ENCODE data around the gene MYO7B. TPM values are rescaled to one million over a fixed set of nuclear protein-coding genes. Genes with fewer than 3 reads are reported as not detected.
A peak's percentile ranks its signal among the peaks of the same experiment; 100 is the strongest.

MYO7B gene
- total and polyA plus RNA-seq, 2 experiments from 2014 or later: 0.06 to 0.12 TPM

GRCh38 chr2:127514485-127514884 is 21.0 kb upstream of the MYO7B start:
- no peaks in the 10 kb centered on the region for H3K36me3 ChIP-seq
- no peaks in the 10 kb centered on the region for H3K9me3 ChIP-seq (ENCODE audit: low read depth)
- H3K4me1 ChIP-seq (ENCODE audit: low read depth): peaks cover 7% of the 10 kb centered on the region
- no peak overlapping the region for H3K4me3 ChIP-seq
- no peak for DNase-seq (ENCODE audit: low read depth in 1 of 2, low spot score in 1 of 2)
- peak overlapping the region; percentile 65 for H3K27ac ChIP-seq
- TF ChIP-seq CTCF (IDR thresholded peaks at IDR 0.05; ENCODE audit: low read depth, low read length): no peak
- no peaks in the 10 kb centered on the region for H3K27me3 ChIP-seq

GRCh38 chr2:127515383-127515915 is 20.0 kb upstream of the MYO7B start:
- Histone ChIP-seq H3K9me3 (ENCODE audit: low read depth) (no peaks in the 10 kb centered on the region), H3K4me3 (no peak overlapping the region), H3K27me3 (no peaks in the 10 kb centered on the region), H3K27ac (no peak overlapping the region), H3K36me3 (no peaks in the 10 kb centered on the region), H3K4me1 (ENCODE audit: low read depth) (peaks cover 7% of the 10 kb centered on the region)
- TF ChIP-seq CTCF (IDR thresholded peaks at IDR 0.05; ENCODE audit: low read depth, low read length): no peak
- peak in 1 of 2 donors; percentile 71 for DNase-seq (ENCODE audit: low read depth in 1 of 2, low spot score in 1 of 2)

GRCh38 chr2:127516041-127516762 is 19.3 kb upstream of the MYO7B start:
- TF ChIP-seq CTCF (IDR thresholded peaks at IDR 0.05; ENCODE audit: low read depth, low read length): no peak
- Histone ChIP-seq H3K36me3 (no peaks in the 10 kb centered on the region), H3K9me3 (ENCODE audit: low read depth) (no peaks in the 10 kb centered on the region), H3K27me3 (no peaks in the 10 kb centered on the region), H3K4me1 (ENCODE audit: low read depth) (peaks cover 7% of the 10 kb centered on the region), H3K27ac (peak overlapping the region; percentile 14), H3K4me3 (no peak overlapping the region)
- peak in 1 of 2 donors; percentile 89 for DNase-seq (ENCODE audit: low read depth in 1 of 2, low spot score in 1 of 2)

- Histone ChIP-seq H3K36me3 (peaks cover 5% of the 10 kb centered on the region), H3K9me3 (ENCODE audit: low read depth) (no peaks in the 10 kb centered on the region), H3K4me3 (no peak overlapping the region), H3K27ac (no peak overlapping the region), H3K27me3 (no peaks in the 10 kb centered on the region), H3K4me1 (ENCODE audit: low read depth) (peaks cover 7% of the 10 kb centered on the region)
- DNase-seq (ENCODE audit: low read depth in 1 of 2, low spot score in 1 of 2): no peak
- TF ChIP-seq CTCF (IDR thresholded peaks at IDR 0.05; ENCODE audit: low read depth, low read length): no peak
Measured at GRCh38 chr2:127517465-127517864, 18.0 kb upstream of the MYO7B start.

- H3K4me3 ChIP-seq: no peak overlapping the region
- no peak overlapping the region for H3K27ac ChIP-seq
- H3K36me3 ChIP-seq: peaks cover 8% of the 10 kb centered on the region
- no peak for DNase-seq (ENCODE audit: low read depth in 1 of 2, low spot score in 1 of 2)
- no peaks in the 10 kb centered on the region for H3K9me3 ChIP-seq (ENCODE audit: low read depth)
- H3K4me1 ChIP-seq (ENCODE audit: low read depth): no peaks in the 10 kb centered on the region
- TF ChIP-seq CTCF (IDR thresholded peaks at IDR 0.05; ENCODE audit: low read depth, low read length): no peak
- H3K27me3 ChIP-seq: no peaks in the 10 kb centered on the region
Measured at GRCh38 chr2:127520424-127520823, 15.1 kb upstream of the MYO7B start.
